CD4-positive, alpha-beta T cell (primary cell): Measurements from ENCODE around the gene PLA2R1. TPM values are rescaled to one million over a fixed set of nuclear protein-coding genes. Genes with fewer than 3 reads are reported as not detected.

Source experiments
- ATAC-seq: fragments of 200-7000 bp; cut with Tn5 transposase; one replicate; pipeline ENCODE4 v1.10.0; 2022; ENCODE audit warnings: mild to moderate bottlenecking; ENCODE audit not compliant: poor library complexity
- CTCF ChIA-PET: fragments of 350-600 bp; sonication (Branson Sonifier 250); formaldehyde crosslinking; loops from one replicate; lab custom pipeline; 2021; ENCODE audit warnings: antibody characterized with exemption, inconsistent platforms; lab: Charles Lee
- POLR2A ChIA-PET: fragments of 350-600 bp; sonication (Branson Sonifier 250); formaldehyde crosslinking; loops from one replicate; lab custom pipeline; 2021; ENCODE audit warnings: antibody characterized with exemption, inconsistent platforms; lab: Charles Lee
- DNase-seq, 14 experiments: peaks; one replicate each; pipeline ENCODE4 v3.0.0-alpha.2; 2013 to 2020; ENCODE audit warnings: mixed read lengths in 2 of 14
- H3K27ac ChIP-seq, 2 donors: one replicate each; pipeline versions ENCODE4 v1.5.1 to v1.7.0; 2013; ENCODE audit warnings: low read length in 2 of 2, low read depth in 1 of 2, mild to moderate bottlenecking in 1 of 2
- H3K27me3 ChIP-seq, 2 experiments: 1 replicate in 1 of 2; 2 replicates in 1 of 2; pipeline versions ENCODE4 v1.6.1 to v1.7.0; 2013; ENCODE audit warnings: low read length in 2 of 2, control low read depth in 1 of 2, mild to moderate bottlenecking in 1 of 2, moderate library complexity in 1 of 2; ENCODE audit not compliant: insufficient read depth in 2 of 2, control insufficient read depth in 1 of 2
- H3K36me3 ChIP-seq: one replicate; pipeline ENCODE4 v1.6.1; 2013; ENCODE audit warnings: low read length, control low read depth; ENCODE audit not compliant: insufficient read depth
- H3K4me1 ChIP-seq: one replicate; pipeline ENCODE4 v1.6.1; 2013; ENCODE audit warnings: low read length, control low read depth; ENCODE audit not compliant: insufficient read depth
- H3K4me3 ChIP-seq: one replicate; pipeline ENCODE4 v1.5.1; 2013; ENCODE audit warnings: mild to moderate bottlenecking, low read length, moderate library complexity
- H3K9me3 ChIP-seq, 2 experiments: 1 replicate in 1 of 2; 2 replicates in 1 of 2; pipeline versions ENCODE4 v1.6.1 to v1.7.0; 2013; ENCODE audit warnings: low read length in 2 of 2, mild to moderate bottlenecking in 2 of 2, control low read depth in 1 of 2, moderate library complexity in 1 of 2; ENCODE audit not compliant: control insufficient read depth in 1 of 2, insufficient read depth in 1 of 2
- H3K27ac Mint-ChIP-seq: one replicate; pipeline ENCODE4 v1.8.0; 2020; ENCODE audit warnings: mixed read lengths
- H3K27me3 Mint-ChIP-seq: one replicate; pipeline ENCODE4 v1.8.0; 2021; ENCODE audit warnings: mixed read lengths
- H3K36me3 Mint-ChIP-seq: one replicate; pipeline ENCODE4 v1.8.0; 2021; ENCODE audit warnings: low read depth, mixed read lengths
- H3K4me1 Mint-ChIP-seq: one replicate; pipeline ENCODE4 v1.8.0; 2021; ENCODE audit warnings: low read depth, mixed read lengths
- H3K4me3 Mint-ChIP-seq: one replicate; pipeline ENCODE4 v1.8.0; 2020; ENCODE audit warnings: mild to moderate bottlenecking, mixed read lengths
- H3K9me3 Mint-ChIP-seq: one replicate; pipeline ENCODE4 v1.8.0; 2020; ENCODE audit warnings: mixed read lengths
- intact Hi-C, 2 experiments: fragments of 100-400 bp; cut with DNase I in 1 of 2; cut with micrococcal nuclease in 1 of 2; formaldehyde crosslinking; loops; one replicate each; pipeline versions ENCODE4 v1.15.1 to v1.9.0; 2023 to 2025; cut with DNase I, micrococcal nuclease
- total RNA-seq, 174 experiments: library from RNA in 2 of 174; stranded (reverse) in 2 of 174; gene quantifications; one replicate each; pipeline ENCODE4 v1.2.3 and lab custom pipeline; 2021 to 2026
- TF ChIP-seq, protein P1 (sequence below): fragments of 200-600 bp; IDR thresholded peaks from one replicate; pipeline ENCODE4 v1.8.0; 2022; ENCODE audit warnings: antibody characterized with exemption, mild to moderate bottlenecking

The PLA2R1 gene
- total RNA-seq, 2 experiments from 2014 or later: not detected

DNA sequence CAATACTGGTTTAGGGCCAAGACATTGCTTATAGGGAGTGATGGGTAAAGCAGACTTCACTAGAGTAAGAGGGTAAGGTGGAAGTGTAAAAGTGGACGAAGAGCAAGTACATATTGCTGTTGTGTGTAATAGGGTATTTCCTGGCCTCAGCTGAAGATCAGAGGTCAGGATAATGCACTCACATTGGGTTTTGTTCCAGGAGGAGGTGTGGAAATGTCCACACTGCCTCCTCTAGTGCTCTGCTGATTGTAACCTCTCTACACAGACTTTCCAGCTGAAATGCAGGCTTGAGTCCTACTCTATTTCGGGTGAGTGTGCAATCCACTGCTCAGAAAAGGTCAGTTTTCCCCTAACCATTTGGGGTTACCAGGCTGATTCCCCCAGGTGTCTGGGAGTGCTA is 41.7 kb upstream of the PLA2R1 start:
- ChIA-PET CTCF (no interaction called here), POLR2A (no interaction called here)
- H3K36me3 ChIP-seq: no peaks in the 10 kb centered on the region
- intact Hi-C loops: no loop called here
- no peaks in the 10 kb centered on the region for H3K4me1 Mint-ChIP-seq
- no peak overlapping the region for H3K27ac Mint-ChIP-seq
- DNase-seq (no peak), ATAC-seq (no peak)
- peaks cover 0 to 4% of the 10 kb centered on the region in 2 experiments for H3K27me3 ChIP-seq
- no peaks in the 10 kb centered on the region for H3K36me3 Mint-ChIP-seq
- H3K9me3 ChIP-seq: no peaks in the 10 kb centered on the region
- H3K4me3 ChIP-seq: no peak overlapping the region
- no peaks in the 10 kb centered on the region for H3K27me3 Mint-ChIP-seq
- H3K27ac ChIP-seq: no peak overlapping the region
- no peaks in the 10 kb centered on the region for H3K9me3 Mint-ChIP-seq
- TF ChIP-seq, protein P1, sequence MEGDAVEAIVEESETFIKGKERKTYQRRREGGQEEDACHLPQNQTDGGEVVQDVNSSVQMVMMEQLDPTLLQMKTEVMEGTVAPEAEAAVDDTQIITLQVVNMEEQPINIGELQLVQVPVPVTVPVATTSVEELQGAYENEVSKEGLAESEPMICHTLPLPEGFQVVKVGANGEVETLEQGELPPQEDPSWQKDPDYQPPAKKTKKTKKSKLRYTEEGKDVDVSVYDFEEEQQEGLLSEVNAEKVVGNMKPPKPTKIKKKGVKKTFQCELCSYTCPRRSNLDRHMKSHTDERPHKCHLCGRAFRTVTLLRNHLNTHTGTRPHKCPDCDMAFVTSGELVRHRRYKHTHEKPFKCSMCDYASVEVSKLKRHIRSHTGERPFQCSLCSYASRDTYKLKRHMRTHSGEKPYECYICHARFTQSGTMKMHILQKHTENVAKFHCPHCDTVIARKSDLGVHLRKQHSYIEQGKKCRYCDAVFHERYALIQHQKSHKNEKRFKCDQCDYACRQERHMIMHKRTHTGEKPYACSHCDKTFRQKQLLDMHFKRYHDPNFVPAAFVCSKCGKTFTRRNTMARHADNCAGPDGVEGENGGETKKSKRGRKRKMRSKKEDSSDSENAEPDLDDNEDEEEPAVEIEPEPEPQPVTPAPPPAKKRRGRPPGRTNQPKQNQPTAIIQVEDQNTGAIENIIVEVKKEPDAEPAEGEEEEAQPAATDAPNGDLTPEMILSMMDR: no peak
- H3K4me1 ChIP-seq: no peaks in the 10 kb centered on the region
- H3K4me3 Mint-ChIP-seq: no peak overlapping the region

- ATAC-seq: no peak
- Histone ChIP-seq H3K4me1 (no peaks in the 10 kb centered on the region), H3K27me3 (peaks cover 0 to 4% of the 10 kb centered on the region in 2 experiments), H3K27ac (no peak overlapping the region), H3K9me3 (peaks cover 0 to 4% of the 10 kb centered on the region in 2 experiments), H3K4me3 (no peak overlapping the region), H3K36me3 (no peaks in the 10 kb centered on the region)
- Mint-ChIP-seq H3K4me3 (no peak overlapping the region), H3K4me1 (no peaks in the 10 kb centered on the region), H3K27ac (no peak overlapping the region), H3K27me3 (no peaks in the 10 kb centered on the region), H3K9me3 (peaks cover 3% of the 10 kb centered on the region), H3K36me3 (peaks cover 4% of the 10 kb centered on the region)
- ChIA-PET CTCF (interaction anchor here (0.8 to 1.5 kb wide), 2 partner anchors 13 to 113 kb away, joined by 3 read pairs; no protein-coding TSS in a partner anchor), POLR2A (no interaction called here)
- no peak for DNase-seq
- TF ChIP-seq, protein P1: no peak
- intact Hi-C loops: no loop called here
Observed at GRCh38 chr2:160097326-160097725, 34.9 kb upstream of the PLA2R1 start.

- peaks cover 0 to 9% of the 10 kb centered on the region in 2 experiments for H3K9me3 ChIP-seq
- peaks cover 4% of the 10 kb centered on the region for H3K36me3 Mint-ChIP-seq
- POLR2A ChIA-PET: no interaction called here
- H3K4me3 ChIP-seq: no peak overlapping the region
- no peak overlapping the region for H3K27ac Mint-ChIP-seq
- intact Hi-C loops: no loop called here
- H3K27me3 ChIP-seq: peaks cover 0 to 4% of the 10 kb centered on the region in 2 experiments
- no peak overlapping the region for H3K27ac ChIP-seq
- no peaks in the 10 kb centered on the region for H3K4me1 Mint-ChIP-seq
- H3K4me1 ChIP-seq: no peaks in the 10 kb centered on the region
- H3K4me3 Mint-ChIP-seq: no peak overlapping the region
- peak in 2 of 14 experiments; percentile 11 to 12 for DNase-seq
- peaks cover 3% of the 10 kb centered on the region for H3K9me3 Mint-ChIP-seq
- TF ChIP-seq, protein P1: no peak
- no peaks in the 10 kb centered on the region for H3K36me3 ChIP-seq
- H3K27me3 Mint-ChIP-seq: no peaks in the 10 kb centered on the region
- ATAC-seq: no peak
- CTCF ChIA-PET: no interaction called here
Observed at GRCh38 chr2:160096409-160096808, 34.0 kb upstream of the PLA2R1 start.
